SK-MEL-5 (cell line): ENCODE measurements around the gene KANTR. TPM values are rescaled to one million over a fixed set of nuclear protein-coding genes. Genes with fewer than 3 reads are reported as not detected.
A peak's percentile ranks its signal among the peaks of the same experiment; 100 is the strongest.
"Not testable (repeated sequence)": the region's sequence is repeated elsewhere in the genome, so short reads cannot be mapped to it uniquely, and the experiment has no call there.

Source experiments
- DNase-seq: peaks from one replicate; pipeline ENCODE4 v3.0.0-alpha.2; 2016; ENCODE audit warnings: low read depth, low spot score
- in situ Hi-C: cut with HindIII; loops from 2 replicates; pipeline ENCODE4 v1.10.0; 2016; ENCODE audit warnings: low sequenced_read_pairs, high pct_unique_total_duplicates, low pct_unique_long_range_greater_than_20kb
- total RNA-seq: library from RNA; depleted of rRNA; stranded (reverse); fragments of >200 nt; shearing (Covaris generic); gene quantifications from 2 replicates; pipeline ENCODE4 v1.2.3, GENCODE V29; 2014

KANTR gene
- total RNA-seq, 1 experiment from 2014 or later = 8.5 TPM

- DNase-seq = no peak
Measured at GRCh38 chrX:53094582-53094905, 602 bp downstream of the KANTR start.

GRCh38 chrX:53095796-53096195, 1.9 kb downstream of the KANTR start:
- in situ Hi-C loops = no loop called here

More at GRCh38 chrX:53094582-53094905, 602 bp downstream of the KANTR start:
- in situ Hi-C loops = no loop called here

GRCh38 chrX:53114864-53115549, 21.1 kb downstream of the KANTR start:
- in situ Hi-C loops = no loop called here
- DNase-seq = no peak

More at GRCh38 chrX:53095796-53096195, 1.9 kb downstream of the KANTR start:
- DNase-seq = no peak

GRCh38 chrX:53115550-53115874, 21.6 kb downstream of the KANTR start:
- in situ Hi-C loops = no loop called here
- DNase-seq = no peak

- DNase-seq = peak; percentile 2
- in situ Hi-C loops = no loop called here
Measured at GRCh38 chrX:53116101-53116500, 22.2 kb downstream of the KANTR start.

GRCh38 chrX:53122013-53122412, 28.1 kb downstream of the KANTR start:
- in situ Hi-C loops = no loop called here

GRCh38 chrX:53125506-53125905, 31.6 kb downstream of the KANTR start:
- in situ Hi-C loops = no loop called here
- no peak for DNase-seq

More at GRCh38 chrX:53122013-53122412, 28.1 kb downstream of the KANTR start:
- DNase-seq = no peak

- DNase-seq = no peak
Measured at GRCh38 chrX:53126377-53126776, 32.4 kb downstream of the KANTR start.

GRCh38 chrX:53128097-53128749, 34.3 kb downstream of the KANTR start:
- no peak for DNase-seq
- in situ Hi-C loops = no loop called here

More at GRCh38 chrX:53126377-53126776, 32.4 kb downstream of the KANTR start:
- in situ Hi-C loops = no loop called here

GRCh38 chrX:53133400-53133799, 39.5 kb downstream of the KANTR start:
- in situ Hi-C loops = no loop called here
- DNase-seq = no peak

GRCh38 chrX:53135581-53135980, 41.6 kb downstream of the KANTR start:
- no peak for DNase-seq
- in situ Hi-C loops = no loop called here

- no peak for DNase-seq
- in situ Hi-C loops = no loop called here
Measured at GRCh38 chrX:53153581-53153980, 59.6 kb downstream of the KANTR start.

- in situ Hi-C loops = no loop called here
- no peak for DNase-seq
Measured at GRCh38 chrX:53155512-53156206, 61.7 kb downstream of the KANTR start.

- no peak for DNase-seq
- in situ Hi-C loops = no loop called here
Measured at GRCh38 chrX:53156207-53156596, 62.3 kb downstream of the KANTR start.

- no peak for DNase-seq
- in situ Hi-C loops = no loop called here
Measured at GRCh38 chrX:53159184-53159583, 65.2 kb downstream of the KANTR start.

- in situ Hi-C loops = no loop called here
- no peak for DNase-seq
Measured at GRCh38 chrX:53160297-53160983, 66.5 kb downstream of the KANTR start.

- in situ Hi-C loops = no loop called here
Measured at GRCh38 chrX:53163436-53163835, 69.5 kb downstream of the KANTR start.

GRCh38 chrX:53164566-53164965, 70.6 kb downstream of the KANTR start:
- in situ Hi-C loops, DNase-seq: not testable (repeated sequence)

More at GRCh38 chrX:53163436-53163835, 69.5 kb downstream of the KANTR start:
- no peak for DNase-seq
